GM12892 (cell line): ENCODE data around the gene RAB15.

Experiments used
- POLR2A ChIP-seq: IDR thresholded peaks from 2 replicates; pipeline ENCODE4 v1.6.1; 2011; ENCODE audit warnings: low read depth, low read length, control low read depth
- POLR2AphosphoS5 ChIP-seq: IDR thresholded peaks from 2 replicates; pipeline ENCODE4 v1.6.1; 2011; ENCODE audit warnings: low read depth, low read length, control low read depth
- TAF1 ChIP-seq: IDR thresholded peaks from 2 replicates; pipeline ENCODE4 v1.6.1; 2011; ENCODE audit warnings: low read depth, mild to moderate bottlenecking, control low read depth, low read length, borderline replicate concordance

- TF ChIP-seq POLR2AphosphoS5 (no peak), POLR2A (no peak), TAF1 (no peak)
Measured at GRCh38 chr14:64990939-64991338, 18.8 kb upstream of the RAB15 start.
